GM12878 (cell line): ENCODE results near the gene FIBIN. TPM values are rescaled to one million over a fixed set of nuclear protein-coding genes. Genes with fewer than 3 reads are reported as not detected.

Source experiments
- ATAC-seq: fragments of 200-7000 bp; cut with Tn5 transposase; 3 replicates; pipeline ENCODE4 v1.9.1; 2020; ENCODE audit warnings: mild to moderate bottlenecking, moderate library complexity
- BruUV-seq: library from RNA; stranded (reverse); fragments of 400-500 nt; replicated peaks from 2 replicates; lab custom pipeline; 2021; lab: Mats Ljungman, UMichigan
- CTCF ChIA-PET: fragments of 300-600 bp; sonication (Branson Sonifier 250); formaldehyde crosslinking; extraction: SDS; loops from one replicate; lab custom pipeline; 2021; ENCODE audit warnings: inconsistent platforms; lab: Yijun Ruan, JAX
- POLR2A ChIA-PET: fragments of 350-600 bp; formaldehyde crosslinking; extraction: SDS; loops from one replicate; lab custom pipeline; 2021; ENCODE audit warnings: inconsistent platforms; lab: Charles Lee
- RAD21 ChIA-PET: fragments of 300-600 bp; sonication (Branson Sonifier 250); formaldehyde crosslinking; loops from one replicate; lab custom pipeline; 2023; ENCODE audit warnings: antibody characterized with exemption; ENCODE audit not compliant: unreplicated experiment; lab: Charles Lee
- SMC1A ChIA-PET: fragments of 300-600 bp; sonication (Branson Sonifier 250); formaldehyde crosslinking; loops from one replicate; lab custom pipeline; 2023; ENCODE audit not compliant: unreplicated experiment, uncharacterized antibody; lab: Charles Lee
- DNase-seq: peaks from one replicate; pipeline ENCODE4 v3.0.0-alpha.2; 2011; ENCODE audit warnings: low read depth, low spot score
- FAIRE-seq: peaks from 3 replicates; lab custom pipeline; 2011; peaks lifted over from hg19 to GRCh38; lab: Jason Lieb, UNC
- H2AFZ ChIP-seq: 2 replicates; pipeline ENCODE4 v1.6.0; 2011; ENCODE audit warnings: low read depth, low read length, control low read depth; ENCODE audit not compliant: control insufficient read depth
- H3K27ac ChIP-seq: 2 replicates; pipeline ENCODE4 v1.5.1; 2011; ENCODE audit warnings: control low read depth; ENCODE audit not compliant: control insufficient read depth, insufficient read depth
- H3K27me3 ChIP-seq, 2 experiments: replicated peaks in 1 of 2; 2 replicates each; pipeline versions ENCODE4 v1.6.0 to v1.6.1; 2011; ENCODE audit warnings: low read length in 1 of 2; ENCODE audit not compliant: control insufficient read depth in 2 of 2, insufficient read depth in 2 of 2
- H3K36me3 ChIP-seq, 2 experiments: 2 replicates each; pipeline ENCODE4 v1.5.1; 2011; ENCODE audit warnings: low read length in 1 of 2; ENCODE audit not compliant: control insufficient read depth in 2 of 2, insufficient read depth in 2 of 2
- H3K4me1 ChIP-seq: 2 replicates; pipeline ENCODE4 v1.6.1; 2011; ENCODE audit warnings: mild to moderate bottlenecking, low read length, moderate library complexity, mixed read lengths; ENCODE audit not compliant: control insufficient read depth, insufficient read depth
- H3K4me2 ChIP-seq: 2 replicates; pipeline ENCODE4 v1.6.0; 2011; ENCODE audit warnings: control low read depth; ENCODE audit not compliant: control insufficient read depth, insufficient read depth
- H3K4me3 ChIP-seq: fragments of 200-600 bp; sonication (generic); 2 replicates; pipeline ENCODE4 v1.5.1; 2016
- H3K79me2 ChIP-seq: 2 replicates; pipeline ENCODE4 v1.6.0; 2011; ENCODE audit warnings: low read length; ENCODE audit not compliant: control insufficient read depth, insufficient read depth
- H3K9ac ChIP-seq: 2 replicates; pipeline ENCODE4 v1.8.0; 2011; ENCODE audit warnings: low read length, control low read depth, mixed read lengths; ENCODE audit not compliant: control insufficient read depth, insufficient read depth
- H3K9me3 ChIP-seq: replicated peaks from 3 replicates; pipeline ENCODE4 v1.5.1; 2011; ENCODE audit warnings: mild to moderate bottlenecking, low read length; ENCODE audit not compliant: control insufficient read depth, insufficient read depth
- H4K20me1 ChIP-seq: 2 replicates; pipeline ENCODE4 v1.6.0; 2011; ENCODE audit not compliant: control insufficient read depth, insufficient read depth
- CEBPB ChIP-seq, 2 experiments: fragments of 150-350 bp in 1 of 2; IDR thresholded peaks; 2 replicates each; pipeline ENCODE4 v1.6.1; 2012 to 2014; ENCODE audit warnings: low read depth in 2 of 2, low read length in 2 of 2, borderline replicate concordance in 1 of 2, inconsistent platforms in 1 of 2
- KLF5 ChIP-seq: fragments of 450-650 bp; IDR thresholded peaks from 2 replicates; pipeline ENCODE4 v1.6.1; 2014; ENCODE audit warnings: mild to moderate bottlenecking; ENCODE audit not compliant: partially characterized antibody
- MEF2B ChIP-seq: fragments of 450-650 bp; IDR thresholded peaks from 2 replicates; pipeline ENCODE4 v1.6.1; 2018; ENCODE audit warnings: mild to moderate bottlenecking, moderate library complexity; ENCODE audit not compliant: partially characterized antibody, poor library complexity, severe bottlenecking
- MYC ChIP-seq: IDR thresholded peaks from 2 replicates; pipeline ENCODE4 v1.6.1; 2011; ENCODE audit warnings: mild to moderate bottlenecking, low read length, moderate library complexity, inconsistent platforms; ENCODE audit not compliant: insufficient read depth, insufficient replicate concordance, insufficient read length, severe bottlenecking
- NRF1 ChIP-seq: conservative IDR thresholded peaks from 2 replicates; pipeline ENCODE4 v1.6.1; 2011; ENCODE audit warnings: mild to moderate bottlenecking, low read depth, low read length, improper control_type of control experiment
- RB1 ChIP-seq: fragments of 450-650 bp; formaldehyde crosslinking; IDR thresholded peaks from 2 replicates; pipeline ENCODE4 v1.6.1; 2017; ENCODE audit warnings: mild to moderate bottlenecking, borderline replicate concordance
- ZNF622 ChIP-seq: fragments of 450-650 bp; IDR thresholded peaks from 2 replicates; pipeline ENCODE4 v1.6.1; 2017; ENCODE audit warnings: mild to moderate bottlenecking, inconsistent platforms
- ZSCAN29 ChIP-seq: fragments of 450-650 bp; IDR thresholded peaks from 2 replicates; pipeline ENCODE4 v1.6.1; 2017; ENCODE audit warnings: mild to moderate bottlenecking, moderate library complexity
- WGBS: methylation state at CpG from one replicate; pipeline ENCODE4 v1.1.6; 2016; ENCODE audit warnings: low lambda C conversion rate; ENCODE audit not compliant: insufficient replicate concordance, insufficient coverage; ENCODE audit errors: missing lambda C conversion rate; 5-methylcytosine and 5-hydroxymethylcytosine counted together
- in situ Hi-C: fragments of 300-500 bp; cut with MboI; formaldehyde crosslinking; loops from 9 replicates; pipeline ENCODE4 v1.14.3; 2018; ENCODE audit warnings: mixed read lengths
- intact Hi-C: fragments of 100-400 bp; cut with micrococcal nuclease; formaldehyde crosslinking; loops from one replicate; pipeline ENCODE4 v1.14.2; 2022; ENCODE audit not compliant: unreplicated experiment
- polyA plus RNA-seq, 11 experiments: library from polyadenylated mRNA; depleted of rRNA in 4 of 11; unstranded in 6 of 11; stranded (reverse) in 5 of 11; fragments of >200 nt; fragmentation: Nextera tagmentation in 4 of 11; fragmentation: Illumina TruSeq in 1 of 11; extraction: Ambion mirVana in 4 of 11; extraction: Trizol in 1 of 11; gene quantifications; 1 replicate in 1 of 11; 2 replicates in 10 of 11; pipeline versions ENCODE4 v1.2.1 to v1.2.3, GENCODE V29; 2011 to 2016; ENCODE audit warnings: inconsistent platforms in 2 of 11, missing spikeins in 2 of 11, low read depth in 1 of 11
- total RNA-seq, 4 experiments: library from RNA; depleted of rRNA in 3 of 4; stranded (reverse); fragments of >200 nt in 3 of 4; fragmentation: Illumina TruSeq in 1 of 4; extraction: Trizol in 1 of 4; gene quantifications; 2 replicates each; pipeline versions ENCODE4 v1.2.1 to v1.2.3, GENCODE V29; 2013 to 2021

FIBIN gene
- total and polyA plus RNA-seq, 10 of the 15 experiments (the other 5 are each of a cell fraction or from before 2014, with no cell fraction given) = not detected

DNA sequence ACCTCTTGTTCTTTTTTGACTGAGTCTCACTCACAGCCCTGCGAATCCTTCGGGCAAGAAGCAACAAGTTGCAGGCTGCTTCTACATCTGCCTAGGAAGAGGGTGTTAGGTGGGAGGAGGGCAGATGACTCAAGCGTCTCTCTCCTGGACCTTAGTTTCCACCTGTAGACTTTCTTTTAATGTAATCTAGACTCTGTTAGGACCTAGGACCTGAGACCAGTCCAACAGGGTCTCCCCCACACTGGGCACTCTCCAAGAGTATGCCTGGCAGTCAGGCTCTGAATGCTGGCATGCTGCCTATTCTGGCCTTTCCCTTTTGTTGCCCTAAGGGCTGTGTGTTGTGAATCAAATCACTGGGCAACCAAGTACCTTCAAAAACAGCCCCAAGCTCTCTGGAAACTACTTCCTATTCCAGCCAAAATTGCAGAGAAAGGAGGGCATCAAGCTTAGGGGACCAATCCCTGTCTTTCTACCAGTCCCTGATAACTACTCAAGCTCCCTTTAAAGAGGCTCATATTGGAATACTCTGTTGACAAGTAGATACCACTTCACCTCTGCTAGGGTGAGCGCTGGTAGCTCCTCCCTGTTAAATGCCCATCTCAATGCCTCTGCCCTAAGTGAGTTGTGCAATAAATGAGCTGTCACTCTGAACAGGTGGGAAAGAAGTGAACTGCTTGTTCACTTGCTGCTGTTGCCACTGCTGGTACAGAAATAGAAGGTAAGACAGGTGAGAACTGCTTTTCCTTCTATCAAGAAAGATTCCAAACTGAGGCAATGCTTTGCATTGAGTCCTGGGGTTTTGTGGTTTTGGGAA, 46.6 kb downstream of the FIBIN start, which contains the start of gene BBOX1:
Gene BBOX1 (plus strand): TSS at position 514 of the 814 bp plus-strand sequence. CDS start 14,616 bp downstream, outside the sequence.
- ChIA-PET CTCF (interaction anchor here (1.0 to 1.4 kb wide), 3 partner anchors 11 to 118 kb away, joined by 3 to 6 read pairs (median 6); no protein-coding TSS in a partner anchor), POLR2A (no interaction called here), SMC1A (interaction anchor here (0.8 to 1.8 kb wide), 3 partner anchors 13 to 84 kb away, joined by 3 to 4 read pairs (median 3); no protein-coding TSS in a partner anchor), RAD21 (interaction anchor here (1.0 kb wide), 1 partner anchor 15 kb away, joined by 4 read pairs; no protein-coding TSS in a partner anchor)
- no peak for TF ChIP-seq RB1
- no peak for TF ChIP-seq MEF2B
- no peak for TF ChIP-seq KLF5
- TF ChIP-seq NRF1 = no peak
- no peak for TF ChIP-seq ZSCAN29
- TF ChIP-seq CEBPB (IDR thresholded peaks at IDR 0.05; ENCODE audit: borderline replicate concordance in 1 of 2, low read depth in 2 of 2, low read length in 2 of 2) = no peak
- no peak for TF ChIP-seq MYC
- TF ChIP-seq ZNF622 = no peak
- BruUV-seq = no TSS peak
- Histone ChIP-seq H4K20me1 (no peaks in the 10 kb centered on the region), H3K9ac (no peak within 1 kb of the TSS), H3K36me3 (no peaks in the 10 kb centered on the region), H3K4me3 (no peak within 1 kb of the TSS), H3K79me2 (no peaks in the 10 kb centered on the region), H3K4me1 (no peaks in the 10 kb centered on the region), H3K27me3 (no peaks in the 10 kb centered on the region), H3K4me2 (no peak within 1 kb of the TSS), H2AFZ (no peak within 1 kb of the TSS), H3K27ac (no peak within 1 kb of the TSS), H3K9me3 (no peaks in the 10 kb centered on the region)
- intact Hi-C loops (no loop called here), in situ Hi-C loops (no loop called here)
- no peak for DNase-seq
- no peak for ATAC-seq
- 5% methylated on average over 4 of the region's 4 CpGs for WGBS
- no peak for FAIRE-seq
